ENCODE measurements around the gene RIPPLY3. TPM values are rescaled to one million over a fixed set of nuclear protein-coding genes. Genes with fewer than 3 reads are reported as not detected.
"Not testable (repeated sequence)": the region's sequence is repeated elsewhere in the genome, so short reads cannot be mapped to it uniquely, and the experiment has no call there.

The RIPPLY3 gene
- total and polyA plus RNA-seq, 2 donors = 0.05 to 0.16 TPM

DNA sequence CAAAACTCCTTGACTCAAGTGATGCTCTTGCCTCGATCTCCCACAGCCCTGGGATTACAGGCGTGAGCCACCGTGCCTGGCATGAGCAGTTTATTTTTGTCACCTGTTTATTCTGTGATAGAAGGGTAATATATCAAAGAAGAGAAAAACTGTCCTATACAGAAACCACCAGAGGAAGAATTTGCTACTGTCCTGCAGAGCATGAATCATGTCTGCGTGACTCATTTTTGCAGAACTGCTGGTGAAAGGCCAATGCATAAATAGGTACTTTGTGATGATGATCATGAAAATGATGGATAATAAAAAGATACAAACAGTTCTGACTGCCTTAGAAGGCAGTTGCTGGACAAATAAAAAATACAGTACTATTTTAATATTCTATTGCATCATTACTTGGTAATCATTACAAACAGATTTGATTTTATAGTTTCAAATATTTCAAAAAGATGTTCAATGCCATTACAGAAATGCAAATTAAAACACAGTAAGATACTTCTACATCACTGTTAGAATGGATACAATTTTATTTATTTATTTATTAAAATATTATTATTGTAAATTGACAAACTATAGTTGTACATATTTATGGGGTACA lies 26.5 kb downstream of the RIPPLY3 start:
- no peak for DNase-seq (ENCODE audit: low read depth in 6 of 9, low spot score in 9 of 9)
- WGBS = 86% methylated on average over 4 of the region's 4 CpGs
- Histone ChIP-seq H3K9me3 (ENCODE audit: control insufficient read depth in 2 of 2, insufficient read depth in 1 of 2, low read length in 1 of 2) (no peaks in the 10 kb centered on the region), H3K4me1 (ENCODE audit: control insufficient read depth in 2 of 2, insufficient read depth in 2 of 2, low read length in 2 of 2) (no peaks in the 10 kb centered on the region), H3K4me3 (ENCODE audit: low read length in 2 of 2) (no peak overlapping the region), H3K27ac (ENCODE audit: low read depth in 1 of 2, low read length in 1 of 2) (no peak overlapping the region), H3K27me3 (ENCODE audit: control insufficient read depth in 2 of 2, insufficient read depth in 1 of 2, low read length in 1 of 2) (no peaks in the 10 kb centered on the region), H3K36me3 (ENCODE audit: control insufficient read depth in 2 of 2, insufficient read depth in 2 of 2, low read length in 1 of 2) (no peaks in the 10 kb centered on the region)

DNA sequence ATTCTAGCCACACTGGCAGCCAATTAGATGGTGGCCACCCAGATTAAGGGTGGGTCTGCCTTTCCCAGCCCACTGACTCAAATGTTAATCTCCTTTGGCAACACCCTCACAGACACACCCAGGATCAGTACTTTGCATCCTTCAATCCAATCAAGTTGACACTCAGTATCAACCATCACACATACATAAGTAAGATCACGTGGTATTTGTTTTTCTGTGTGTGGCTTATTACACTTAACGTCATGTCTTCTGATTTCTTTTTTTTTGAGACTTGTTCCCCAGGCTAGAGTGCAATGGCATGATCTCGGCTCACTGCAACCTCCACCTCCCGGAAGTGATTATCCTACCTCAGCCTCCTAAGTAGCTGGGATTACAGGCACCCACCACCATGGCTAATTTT lies 27.9 kb downstream of the RIPPLY3 start:
- not testable (repeated sequence) for H3K4me3 ChIP-seq (ENCODE audit: low read length in 2 of 2); H3K27me3 ChIP-seq (ENCODE audit: control insufficient read depth in 2 of 2, insufficient read depth in 1 of 2, low read length in 1 of 2); DNase-seq (ENCODE audit: low read depth in 6 of 9, low spot score in 9 of 9); H3K27ac ChIP-seq (ENCODE audit: low read depth in 1 of 2, low read length in 1 of 2); H3K4me1 ChIP-seq (ENCODE audit: control insufficient read depth in 2 of 2, insufficient read depth in 2 of 2, low read length in 2 of 2); H3K36me3 ChIP-seq (ENCODE audit: control insufficient read depth in 2 of 2, insufficient read depth in 2 of 2, low read length in 1 of 2); H3K9me3 ChIP-seq (ENCODE audit: control insufficient read depth in 2 of 2, insufficient read depth in 1 of 2, low read length in 1 of 2)
- 98% methylated on average over 4 of the region's 4 CpGs for WGBS

DNA sequence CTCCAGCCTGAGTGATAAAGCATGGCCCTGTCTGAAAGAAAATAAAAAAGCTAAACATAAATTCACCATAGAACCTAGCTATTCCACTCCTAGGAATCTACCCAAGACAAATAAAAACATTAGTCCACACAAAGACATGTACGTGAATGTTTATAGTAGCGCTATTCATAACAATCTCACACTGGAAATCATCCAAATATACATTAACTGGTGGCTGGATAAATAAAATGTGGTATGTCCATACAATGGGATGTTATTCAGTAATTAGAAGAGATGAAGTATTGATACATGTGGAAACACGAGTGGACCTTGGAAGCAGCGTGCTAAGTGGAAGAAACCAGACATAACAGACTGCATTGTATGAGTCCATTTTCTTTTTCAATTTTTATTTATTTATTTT lies 29.7 kb downstream of the RIPPLY3 start:
- WGBS = 97% methylated on average over 4 of the region's 4 CpGs
- Histone ChIP-seq H3K4me3 (ENCODE audit: low read length in 2 of 2) (no peak overlapping the region), H3K36me3 (ENCODE audit: control insufficient read depth in 2 of 2, insufficient read depth in 2 of 2, low read length in 1 of 2) (no peaks in the 10 kb centered on the region), H3K4me1 (ENCODE audit: control insufficient read depth in 2 of 2, insufficient read depth in 2 of 2, low read length in 2 of 2) (no peaks in the 10 kb centered on the region), H3K27ac (ENCODE audit: low read depth in 1 of 2, low read length in 1 of 2) (no peak overlapping the region), H3K9me3 (ENCODE audit: control insufficient read depth in 2 of 2, insufficient read depth in 1 of 2, low read length in 1 of 2) (no peaks in the 10 kb centered on the region), H3K27me3 (ENCODE audit: control insufficient read depth in 2 of 2, insufficient read depth in 1 of 2, low read length in 1 of 2) (no peaks in the 10 kb centered on the region)
- no peak for DNase-seq (ENCODE audit: low read depth in 6 of 9, low spot score in 9 of 9)

DNA sequence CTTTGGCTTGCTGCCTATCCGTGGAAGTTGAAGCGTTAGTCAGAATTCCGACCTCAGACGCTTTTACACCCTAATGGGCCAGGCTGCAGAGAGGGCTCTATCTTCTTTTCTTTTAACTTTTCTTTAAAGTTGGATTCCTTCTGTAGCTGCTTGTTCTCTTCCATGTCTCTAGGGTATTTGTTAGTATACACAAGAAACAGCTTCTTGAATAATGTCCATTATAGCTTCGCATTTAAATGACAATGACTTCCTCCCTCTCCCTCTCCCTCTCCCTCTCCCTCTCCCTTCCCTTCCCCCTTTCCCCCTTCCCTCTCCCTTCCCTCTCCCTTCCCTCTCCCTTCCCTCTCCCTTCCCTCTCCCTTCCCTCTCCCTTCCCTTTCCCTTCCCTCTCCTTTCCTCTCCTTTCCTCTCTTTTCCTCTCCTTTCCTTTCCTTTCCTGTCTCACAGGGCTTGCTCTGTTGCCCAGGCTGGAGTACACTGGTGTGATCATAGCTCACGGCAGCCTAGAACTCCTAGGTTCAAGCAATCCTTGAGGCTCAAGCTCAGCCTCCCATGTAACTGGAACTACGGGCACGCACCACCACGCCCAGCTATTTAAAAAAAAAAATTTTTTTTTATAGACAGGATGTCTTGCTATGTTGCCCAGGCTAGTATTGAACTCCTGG lies 33.0 kb downstream of the RIPPLY3 start:
- no peaks in the 10 kb centered on the region for H3K36me3 ChIP-seq (ENCODE audit: control insufficient read depth in 2 of 2, insufficient read depth in 2 of 2, low read length in 1 of 2)
- no peaks in the 10 kb centered on the region for H3K27me3 ChIP-seq (ENCODE audit: control insufficient read depth in 2 of 2, insufficient read depth in 1 of 2, low read length in 1 of 2)
- H3K9me3 ChIP-seq (ENCODE audit: control insufficient read depth in 2 of 2, insufficient read depth in 1 of 2, low read length in 1 of 2) = no peaks in the 10 kb centered on the region
- DNase-seq (ENCODE audit: low read depth in 6 of 9, low spot score in 9 of 9) = no peak
- peaks cover 0 to 7% of the 10 kb centered on the region in 2 donors for H3K4me1 ChIP-seq (ENCODE audit: control insufficient read depth in 2 of 2, insufficient read depth in 2 of 2, low read length in 2 of 2)
- 95% methylated on average over 9 of the region's 9 CpGs for WGBS
- no peak overlapping the region for H3K4me3 ChIP-seq (ENCODE audit: low read length in 2 of 2)
- H3K27ac ChIP-seq (ENCODE audit: low read depth in 1 of 2, low read length in 1 of 2) = no peak overlapping the region

DNA sequence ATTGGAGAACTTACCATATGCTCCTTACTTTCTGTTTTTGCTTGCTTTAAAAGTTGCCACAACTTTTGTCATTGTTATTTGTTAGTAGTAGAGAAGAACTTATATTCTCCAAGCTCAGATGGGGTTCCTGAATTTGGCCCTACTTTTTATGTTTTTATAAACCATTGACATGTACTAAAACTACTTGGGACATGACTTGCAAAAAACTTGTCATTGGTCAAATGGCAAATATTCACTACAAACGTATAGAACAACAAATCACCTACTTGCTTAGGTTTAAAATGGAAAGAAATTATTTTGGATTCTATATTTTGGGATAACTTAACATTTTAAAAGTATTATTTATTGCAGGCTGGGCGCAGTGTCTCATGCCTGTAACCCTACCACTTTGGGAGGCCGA lies 33.7 kb downstream of the RIPPLY3 start:
- Histone ChIP-seq H3K4me1 (ENCODE audit: control insufficient read depth in 2 of 2, insufficient read depth in 2 of 2, low read length in 2 of 2) (peaks cover 0 to 14% of the 10 kb centered on the region in 2 donors), H3K36me3 (ENCODE audit: control insufficient read depth in 2 of 2, insufficient read depth in 2 of 2, low read length in 1 of 2) (no peaks in the 10 kb centered on the region), H3K27me3 (ENCODE audit: control insufficient read depth in 2 of 2, insufficient read depth in 1 of 2, low read length in 1 of 2) (no peaks in the 10 kb centered on the region), H3K4me3 (ENCODE audit: low read length in 2 of 2) (no peak overlapping the region), H3K9me3 (ENCODE audit: control insufficient read depth in 2 of 2, insufficient read depth in 1 of 2, low read length in 1 of 2) (no peaks in the 10 kb centered on the region), H3K27ac (ENCODE audit: low read depth in 1 of 2, low read length in 1 of 2) (no peak overlapping the region)
- no peak for DNase-seq (ENCODE audit: low read depth in 6 of 9, low spot score in 9 of 9)
- 96% methylated on average over 3 of the region's 3 CpGs for WGBS

DNA sequence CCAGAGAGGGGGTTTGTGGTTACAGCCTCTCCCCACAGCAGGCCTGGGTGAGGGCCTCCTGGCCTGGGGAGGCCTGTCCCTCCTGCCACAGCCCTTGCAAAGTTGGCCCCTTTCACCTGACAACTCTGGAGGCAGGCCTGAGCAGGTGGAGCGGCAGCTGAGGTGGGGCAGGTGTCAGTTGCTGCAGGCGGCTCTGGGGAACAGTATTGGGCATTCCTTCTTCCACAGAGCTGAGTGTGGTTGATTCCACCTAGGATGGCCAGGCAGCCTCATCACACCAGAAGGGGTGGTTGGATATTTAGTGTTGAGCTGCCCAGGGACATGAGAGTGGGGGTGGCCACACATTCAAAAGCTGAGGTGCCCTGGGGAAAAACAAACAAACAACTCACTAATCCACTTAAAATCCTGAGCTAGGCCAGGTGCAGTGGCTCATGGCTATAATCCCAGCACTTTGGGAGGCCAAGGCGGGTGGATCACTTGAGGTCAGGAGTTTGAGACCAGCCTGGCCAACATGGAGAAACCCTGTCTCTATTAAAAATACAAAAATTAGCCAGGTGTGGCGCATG lies 35.3 kb downstream of the RIPPLY3 start:
- H3K4me3 ChIP-seq (ENCODE audit: low read length in 2 of 2) = no peak overlapping the region
- no peak for DNase-seq (ENCODE audit: low read depth in 6 of 9, low spot score in 9 of 9)
- H3K9me3 ChIP-seq (ENCODE audit: control insufficient read depth in 2 of 2, insufficient read depth in 1 of 2, low read length in 1 of 2) = no peaks in the 10 kb centered on the region
- WGBS = 96% methylated on average over 4 of the region's 4 CpGs
- H3K4me1 ChIP-seq (ENCODE audit: control insufficient read depth in 2 of 2, insufficient read depth in 2 of 2, low read length in 2 of 2) = peaks cover 0 to 16% of the 10 kb centered on the region in 2 donors
- H3K36me3 ChIP-seq (ENCODE audit: control insufficient read depth in 2 of 2, insufficient read depth in 2 of 2, low read length in 1 of 2) = no peaks in the 10 kb centered on the region
- H3K27ac ChIP-seq (ENCODE audit: low read depth in 1 of 2, low read length in 1 of 2) = no peak overlapping the region
- H3K27me3 ChIP-seq (ENCODE audit: control insufficient read depth in 2 of 2, insufficient read depth in 1 of 2, low read length in 1 of 2) = no peaks in the 10 kb centered on the region

DNA sequence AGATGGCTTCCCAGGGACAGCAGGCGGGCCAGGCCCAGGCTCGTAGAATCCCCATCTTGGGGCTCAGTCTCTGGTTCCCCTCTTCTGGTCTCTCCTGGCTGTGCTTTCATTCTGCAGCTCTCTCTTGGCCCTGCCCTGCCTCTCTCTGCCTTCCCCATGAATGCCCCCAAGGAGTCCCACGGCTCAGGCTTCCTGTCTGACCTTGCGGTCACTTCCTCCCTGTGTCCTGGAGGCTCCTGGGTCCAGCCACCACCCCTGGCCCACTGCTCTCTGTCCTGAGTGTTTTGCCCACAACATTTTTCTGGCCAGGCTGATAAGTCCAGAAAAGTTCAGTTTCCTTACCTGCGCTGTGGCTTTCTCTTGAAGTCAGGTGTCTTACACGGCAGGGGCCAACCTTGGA lies 37.3 kb downstream of the RIPPLY3 start:
- no peak for DNase-seq (ENCODE audit: low read depth in 6 of 9, low spot score in 9 of 9)
- Histone ChIP-seq H3K9me3 (ENCODE audit: control insufficient read depth in 2 of 2, insufficient read depth in 1 of 2, low read length in 1 of 2) (no peaks in the 10 kb centered on the region), H3K27me3 (ENCODE audit: control insufficient read depth in 2 of 2, insufficient read depth in 1 of 2, low read length in 1 of 2) (no peaks in the 10 kb centered on the region), H3K4me1 (ENCODE audit: control insufficient read depth in 2 of 2, insufficient read depth in 2 of 2, low read length in 2 of 2) (peaks cover 0 to 16% of the 10 kb centered on the region in 2 donors), H3K27ac (ENCODE audit: low read depth in 1 of 2, low read length in 1 of 2) (no peak overlapping the region), H3K36me3 (ENCODE audit: control insufficient read depth in 2 of 2, insufficient read depth in 2 of 2, low read length in 1 of 2) (no peaks in the 10 kb centered on the region), H3K4me3 (ENCODE audit: low read length in 2 of 2) (no peak overlapping the region)
- WGBS = 83% methylated on average over 6 of the region's 6 CpGs

DNA sequence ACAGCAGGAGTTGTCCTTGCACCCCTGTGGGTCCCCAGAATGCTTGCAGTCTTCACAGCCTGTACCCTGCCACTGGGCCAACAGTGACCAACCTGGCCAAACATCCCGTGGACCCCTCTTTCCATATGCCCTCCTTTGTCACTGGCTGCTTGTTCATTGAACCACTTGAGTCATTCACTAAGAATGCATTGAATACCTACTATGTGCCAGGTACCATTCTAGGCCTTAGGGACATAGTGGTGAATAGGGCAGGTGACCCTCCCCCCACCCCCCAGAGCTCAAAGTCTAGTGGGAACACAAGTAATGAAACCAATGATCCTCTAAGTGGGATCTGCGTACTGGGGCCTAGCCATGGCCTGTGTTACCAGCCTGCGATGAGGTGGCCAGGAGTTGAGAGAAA lies 38.1 kb downstream of the RIPPLY3 start:
- DNase-seq (ENCODE audit: low read depth in 6 of 9, low spot score in 9 of 9) = no peak
- Histone ChIP-seq H3K27ac (ENCODE audit: low read depth in 1 of 2, low read length in 1 of 2) (no peak overlapping the region), H3K4me3 (ENCODE audit: low read length in 2 of 2) (no peak overlapping the region), H3K9me3 (ENCODE audit: control insufficient read depth in 2 of 2, insufficient read depth in 1 of 2, low read length in 1 of 2) (no peaks in the 10 kb centered on the region), H3K27me3 (ENCODE audit: control insufficient read depth in 2 of 2, insufficient read depth in 1 of 2, low read length in 1 of 2) (no peaks in the 10 kb centered on the region), H3K4me1 (ENCODE audit: control insufficient read depth in 2 of 2, insufficient read depth in 2 of 2, low read length in 2 of 2) (peaks cover 0 to 16% of the 10 kb centered on the region in 2 donors), H3K36me3 (ENCODE audit: control insufficient read depth in 2 of 2, insufficient read depth in 2 of 2, low read length in 1 of 2) (no peaks in the 10 kb centered on the region)
- 93% methylated on average over 3 of the region's 3 CpGs for WGBS

DNA sequence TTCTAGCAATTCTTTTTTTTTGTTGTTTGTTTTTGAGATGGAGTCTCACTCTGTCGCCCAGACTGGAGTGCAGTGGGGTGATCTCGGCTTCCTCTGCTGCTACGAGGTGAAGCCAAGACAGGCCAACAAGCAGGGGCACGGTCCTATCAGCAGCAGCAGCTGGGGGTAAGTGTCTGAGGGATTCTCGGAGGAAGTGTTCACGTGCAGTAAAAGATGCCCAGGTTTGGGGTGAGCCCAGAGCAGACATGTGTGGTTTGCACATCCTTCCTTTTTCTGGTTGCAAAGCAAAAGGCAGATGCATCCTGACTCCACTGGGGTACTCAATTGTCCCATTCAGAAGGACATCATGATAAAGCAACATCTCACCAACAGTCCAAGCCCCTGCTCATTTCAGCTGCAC lies 38.6 kb downstream of the RIPPLY3 start:
- Histone ChIP-seq H3K36me3 (ENCODE audit: control insufficient read depth in 2 of 2, insufficient read depth in 2 of 2, low read length in 1 of 2) (no peaks in the 10 kb centered on the region), H3K27ac (ENCODE audit: low read depth in 1 of 2, low read length in 1 of 2) (no peak overlapping the region), H3K4me1 (ENCODE audit: control insufficient read depth in 2 of 2, insufficient read depth in 2 of 2, low read length in 2 of 2) (peaks cover 0 to 16% of the 10 kb centered on the region in 2 donors), H3K27me3 (ENCODE audit: control insufficient read depth in 2 of 2, insufficient read depth in 1 of 2, low read length in 1 of 2) (no peaks in the 10 kb centered on the region), H3K4me3 (ENCODE audit: low read length in 2 of 2) (no peak overlapping the region), H3K9me3 (ENCODE audit: control insufficient read depth in 2 of 2, insufficient read depth in 1 of 2, low read length in 1 of 2) (no peaks in the 10 kb centered on the region)
- peak in 8 of 9 donors; percentile 18 to 71 (median 28) for DNase-seq (ENCODE audit: low read depth in 6 of 9, low spot score in 9 of 9)
- WGBS = 3% methylated on average over 6 of the region's 6 CpGs
